ENCODE data around the gene MAP4K4.

MAP4K4 gene

DNA sequence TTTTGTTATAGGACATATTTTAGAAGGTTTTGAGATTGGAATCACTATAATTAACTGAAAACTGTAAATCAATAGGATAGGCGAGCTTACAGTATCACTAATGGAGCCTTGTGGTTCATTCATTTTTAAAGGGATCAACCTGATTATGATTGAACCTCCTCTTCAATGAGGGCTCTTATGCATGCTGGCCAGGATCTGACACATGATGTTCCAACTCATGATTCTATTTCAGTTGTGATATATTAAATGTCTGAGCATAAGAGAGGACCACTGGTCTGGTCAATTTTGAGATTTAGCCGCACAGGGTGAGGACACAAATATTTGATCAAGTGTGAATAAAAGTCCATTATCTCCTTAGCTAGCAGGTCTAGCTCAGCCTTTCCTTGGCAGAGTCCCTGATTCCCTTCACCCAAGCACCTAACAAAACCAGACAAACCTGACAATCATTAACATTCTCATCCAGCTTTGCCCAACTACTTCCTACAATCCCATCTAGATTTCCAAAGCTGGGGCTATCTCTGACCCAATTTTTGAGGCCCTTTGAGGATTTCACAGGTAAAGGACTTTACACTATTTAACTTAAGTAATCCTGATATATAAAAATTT is 6.9 kb upstream of the MAP4K4 start:
- FAIRE-seq (no peak), DNase-seq (ENCODE audit: insufficient read length, low spot score) (no peak)

DNA sequence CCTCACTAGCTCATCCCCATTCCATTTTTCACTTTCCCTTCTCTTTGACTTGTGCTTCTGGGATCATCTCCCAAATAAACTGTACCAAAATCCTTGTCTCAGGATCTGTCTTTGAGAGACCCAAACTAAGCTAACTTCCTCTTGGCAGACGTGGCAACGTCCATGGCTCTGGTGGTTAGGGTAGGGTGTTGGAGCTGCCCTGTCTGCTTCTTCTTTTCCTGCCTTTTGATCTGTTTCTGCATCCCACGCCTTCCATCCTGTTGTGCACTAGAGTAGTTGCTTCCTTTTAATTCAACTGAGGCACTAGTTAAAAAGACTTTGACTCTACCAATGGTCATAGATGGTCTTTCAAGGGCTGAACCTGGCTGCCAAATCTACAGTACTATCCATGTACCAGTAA is 5.5 kb upstream of the MAP4K4 start:
- DNase-seq (ENCODE audit: insufficient read length, low spot score), result no peak
- FAIRE-seq, result no peak

DNA sequence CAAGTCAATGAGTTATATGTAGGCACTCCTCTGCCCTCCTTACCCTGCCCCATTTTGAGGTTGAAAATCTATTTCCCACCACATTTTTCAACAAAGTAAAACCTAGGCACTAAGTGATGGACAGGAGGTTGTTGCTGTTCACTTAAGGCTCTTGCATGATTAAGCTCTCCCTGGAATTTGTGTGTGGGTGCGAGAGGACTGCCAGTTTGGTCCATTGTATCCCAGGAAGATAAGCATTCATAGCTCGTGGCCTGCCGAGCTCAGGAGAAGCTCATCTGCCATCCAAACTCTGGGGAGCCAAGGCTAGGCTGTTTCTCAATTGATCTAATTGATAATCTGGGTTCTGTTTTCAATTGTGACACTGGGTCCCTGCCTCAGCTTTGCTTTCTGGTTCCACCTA is 4.7 kb upstream of the MAP4K4 start:
- no peak for DNase-seq (ENCODE audit: insufficient read length, low spot score)
- no peak for FAIRE-seq

DNA sequence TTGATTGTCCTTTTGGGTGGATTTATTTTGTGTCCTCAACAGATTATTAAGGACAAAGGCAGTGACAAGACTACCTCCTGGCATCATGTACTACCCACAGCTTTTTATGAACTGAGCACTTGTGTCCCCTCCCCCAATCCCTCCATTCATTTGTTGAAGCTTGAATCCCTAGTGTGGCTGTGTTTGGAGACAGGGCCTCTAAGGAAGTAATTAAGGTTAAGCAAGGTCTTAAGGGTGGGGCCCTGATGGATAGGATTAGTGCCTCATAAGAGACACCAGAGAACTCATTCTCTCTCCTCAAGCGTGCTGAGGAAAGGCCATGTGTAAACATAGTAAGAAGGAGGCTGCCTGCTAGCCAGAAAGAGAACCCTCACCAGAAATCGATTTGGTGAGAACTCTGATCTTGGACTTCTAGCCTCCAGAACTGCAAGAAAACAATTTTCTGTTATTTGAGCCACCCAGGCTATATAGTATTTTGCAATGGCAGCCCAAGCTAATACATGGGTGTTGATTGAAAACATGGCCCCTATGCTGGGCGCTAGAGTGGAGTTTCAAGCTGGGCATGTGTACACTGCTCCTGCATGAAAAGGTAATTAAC is 3.4 kb upstream of the MAP4K4 start:
- DNase-seq (ENCODE audit: insufficient read length, low spot score) (no peak), FAIRE-seq (no peak)

DNA sequence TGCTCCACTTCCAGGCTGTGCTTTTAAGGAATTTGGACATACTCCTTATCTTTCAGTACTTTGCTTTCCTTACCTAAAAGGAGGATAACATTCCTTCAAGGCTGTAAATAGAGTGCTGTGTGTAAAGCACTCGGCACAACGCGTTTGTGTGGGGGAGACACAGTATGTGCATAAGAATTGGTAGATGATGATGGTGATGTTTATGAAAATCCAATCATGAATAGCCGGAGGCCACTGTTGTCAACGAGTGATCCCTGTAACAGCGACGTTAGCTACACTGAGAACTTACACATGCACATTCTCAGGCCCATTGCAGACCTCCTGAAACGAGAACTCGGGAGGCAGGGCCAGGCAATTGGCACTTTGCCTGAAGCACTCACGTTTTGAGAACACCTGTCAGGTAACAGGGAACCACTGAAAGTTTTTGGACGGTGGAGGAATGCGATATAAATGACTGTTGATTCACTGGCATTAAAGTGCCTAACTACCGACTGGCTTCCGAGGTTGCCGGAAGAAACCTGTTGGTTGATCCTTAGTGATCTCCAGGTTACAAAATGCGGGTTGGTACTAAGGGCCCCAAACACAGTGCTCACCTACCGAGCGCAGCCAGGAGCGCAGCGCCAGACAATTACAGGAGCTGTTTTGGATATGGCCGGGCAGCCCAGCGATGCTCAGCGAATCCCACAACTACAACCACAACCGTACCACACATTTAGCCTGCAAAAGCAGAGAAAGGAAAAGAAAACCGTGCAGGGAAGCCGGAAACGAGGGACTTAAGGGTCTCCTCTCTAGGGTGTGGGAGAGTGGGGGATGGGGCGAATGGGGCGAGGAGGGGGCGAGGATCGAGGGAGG is 1.0 kb upstream of the MAP4K4 start:
- DNase-seq (ENCODE audit: insufficient read length, low spot score) (no peak), FAIRE-seq (no peak)

DNA sequence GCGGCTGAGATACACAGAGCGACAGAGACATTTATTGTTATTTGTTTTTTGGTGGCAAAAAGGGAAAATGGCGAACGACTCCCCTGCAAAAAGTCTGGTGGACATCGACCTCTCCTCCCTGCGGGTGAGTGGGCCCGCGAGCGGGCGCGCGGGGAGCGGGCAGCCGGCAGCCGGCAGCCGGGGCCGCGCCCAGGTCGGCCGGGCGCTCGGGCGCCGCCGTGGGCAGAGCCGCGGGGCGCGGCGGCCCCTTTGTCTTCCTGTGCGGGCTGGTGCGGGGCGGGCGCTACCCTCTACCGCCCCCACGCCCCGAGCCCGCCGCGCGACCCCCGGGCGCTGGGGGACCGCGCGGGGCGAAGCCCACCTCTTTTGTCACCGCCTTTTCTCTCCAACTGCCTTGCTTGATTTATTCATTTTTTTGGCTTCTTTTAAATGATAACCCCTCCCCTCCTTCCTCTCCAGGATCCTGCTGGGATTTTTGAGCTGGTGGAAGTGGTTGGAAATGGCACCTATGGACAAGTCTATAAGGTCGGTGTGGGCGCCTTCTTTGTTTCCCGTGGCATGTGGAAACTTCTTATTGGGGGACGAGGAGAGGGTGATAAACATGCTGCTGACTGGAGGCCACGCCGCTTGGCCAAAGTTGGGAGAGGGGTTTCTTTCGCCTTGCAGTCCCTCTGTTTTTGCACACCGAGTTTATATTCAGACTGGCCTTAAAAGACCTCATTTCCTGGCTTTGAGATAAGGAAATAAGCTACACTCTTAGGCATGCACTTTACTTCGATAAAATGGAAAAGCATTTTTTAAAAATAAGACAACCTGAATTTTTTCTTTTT is 722 bp downstream of the MAP4K4 start:
- no peak for DNase-seq (ENCODE audit: insufficient read length, low spot score)

DNA sequence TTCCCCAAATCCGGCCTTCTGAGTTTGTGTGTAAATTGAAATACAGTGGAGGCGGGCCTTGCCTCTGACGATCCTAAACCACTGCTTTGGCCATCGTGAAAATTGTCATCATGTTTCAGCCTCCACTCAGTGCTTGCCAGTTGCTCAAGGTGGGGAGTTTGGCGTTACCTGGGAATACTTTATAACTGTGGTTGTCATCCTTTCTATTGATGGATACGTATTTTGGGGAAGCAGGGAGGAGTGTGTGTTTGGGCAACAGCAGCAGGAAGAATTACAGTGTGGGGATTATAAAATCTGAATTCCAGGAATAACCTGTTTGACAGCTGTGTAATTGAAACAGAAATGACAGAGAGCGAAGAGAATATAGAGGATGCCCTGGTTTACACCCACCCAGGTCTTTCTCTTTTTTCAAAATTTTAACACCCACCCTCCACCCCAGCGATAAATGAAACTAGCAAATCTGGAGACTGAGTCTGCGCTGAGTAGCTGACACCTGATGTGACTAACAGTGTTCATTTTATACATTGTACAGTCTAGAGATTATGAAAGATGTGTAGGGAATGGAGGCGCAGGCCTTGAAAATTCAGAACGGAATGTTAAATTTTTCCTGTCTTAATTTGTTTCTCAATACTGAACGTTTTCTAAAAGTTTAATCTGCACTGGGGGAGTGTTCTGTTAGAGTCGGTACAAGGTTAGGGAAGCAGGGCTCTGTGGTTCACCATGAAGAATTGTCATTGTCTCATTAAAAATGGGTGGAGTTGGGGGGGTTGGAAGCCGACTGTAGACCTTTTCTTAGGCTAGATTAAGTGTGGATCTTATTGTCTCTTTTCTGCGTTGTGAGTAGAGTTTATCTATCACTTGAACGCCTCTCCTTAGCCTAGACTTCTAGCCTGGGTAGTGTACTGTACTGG is 1.6 kb downstream of the MAP4K4 start:
- no peak for FAIRE-seq

More for the DNA sequence above, 722 bp downstream of the MAP4K4 start:
- FAIRE-seq, result no peak

DNA sequence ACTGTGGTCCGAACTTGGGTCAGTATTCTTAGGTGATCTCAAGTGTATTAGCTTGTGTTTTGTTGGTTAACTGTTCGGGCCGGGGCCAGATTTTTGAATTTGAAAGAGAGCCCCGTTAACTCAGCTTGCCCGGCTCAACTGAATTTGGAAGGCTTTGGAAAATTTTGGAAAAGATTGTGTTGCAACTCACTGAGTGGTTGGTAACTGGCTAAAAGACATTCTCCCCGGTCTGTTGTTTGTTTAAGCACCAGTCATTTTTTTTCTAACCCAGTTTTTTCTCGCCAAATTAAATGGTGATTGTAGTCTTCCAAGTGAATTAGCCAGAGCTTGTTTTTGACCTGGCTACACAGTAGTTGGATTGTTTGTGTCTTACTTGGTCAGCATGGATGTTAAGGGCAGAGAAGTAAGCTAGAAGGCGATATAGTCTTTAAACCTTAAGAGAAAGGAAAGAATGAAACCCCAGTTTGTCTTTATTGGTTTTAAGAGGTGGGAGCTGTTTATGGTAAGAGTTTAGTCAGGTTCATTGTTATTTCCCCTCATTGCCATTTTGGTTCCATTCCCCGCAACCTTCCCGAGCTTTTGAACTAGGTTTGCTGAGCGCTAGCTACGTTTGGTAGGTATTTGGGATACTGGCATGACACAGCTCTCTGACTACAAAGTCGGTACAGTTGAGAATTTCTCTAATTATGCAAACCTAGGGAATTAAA is 2.4 kb downstream of the MAP4K4 start:
- DNase-seq (ENCODE audit: insufficient read length, low spot score) (no peak), FAIRE-seq (no peak)

More for the DNA sequence above, 1.6 kb downstream of the MAP4K4 start:
- DNase-seq (ENCODE audit: insufficient read length, low spot score), result no peak

DNA sequence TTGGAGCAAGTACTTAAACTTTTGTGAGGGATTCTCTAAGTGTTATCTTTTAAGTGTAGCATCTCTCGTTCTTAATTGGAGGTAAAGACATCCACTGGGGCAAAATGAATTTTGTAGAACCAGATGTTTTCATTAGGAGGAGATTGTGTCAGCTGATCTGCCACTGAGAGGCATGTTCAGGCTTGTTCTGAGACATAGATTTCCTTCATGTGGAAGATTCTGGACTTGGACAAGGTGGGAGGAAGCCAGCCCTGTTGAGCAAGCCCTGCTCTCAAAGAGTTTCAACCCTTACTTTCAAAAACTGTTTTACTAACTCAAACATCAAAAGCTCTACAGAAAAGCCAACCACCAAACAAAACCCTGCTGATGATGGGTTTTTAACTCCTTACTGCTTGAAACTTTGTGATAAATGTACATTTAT is 6.5 kb downstream of the MAP4K4 start:
- no peak for FAIRE-seq
- no peak for DNase-seq (ENCODE audit: insufficient read length, low spot score)

DNA sequence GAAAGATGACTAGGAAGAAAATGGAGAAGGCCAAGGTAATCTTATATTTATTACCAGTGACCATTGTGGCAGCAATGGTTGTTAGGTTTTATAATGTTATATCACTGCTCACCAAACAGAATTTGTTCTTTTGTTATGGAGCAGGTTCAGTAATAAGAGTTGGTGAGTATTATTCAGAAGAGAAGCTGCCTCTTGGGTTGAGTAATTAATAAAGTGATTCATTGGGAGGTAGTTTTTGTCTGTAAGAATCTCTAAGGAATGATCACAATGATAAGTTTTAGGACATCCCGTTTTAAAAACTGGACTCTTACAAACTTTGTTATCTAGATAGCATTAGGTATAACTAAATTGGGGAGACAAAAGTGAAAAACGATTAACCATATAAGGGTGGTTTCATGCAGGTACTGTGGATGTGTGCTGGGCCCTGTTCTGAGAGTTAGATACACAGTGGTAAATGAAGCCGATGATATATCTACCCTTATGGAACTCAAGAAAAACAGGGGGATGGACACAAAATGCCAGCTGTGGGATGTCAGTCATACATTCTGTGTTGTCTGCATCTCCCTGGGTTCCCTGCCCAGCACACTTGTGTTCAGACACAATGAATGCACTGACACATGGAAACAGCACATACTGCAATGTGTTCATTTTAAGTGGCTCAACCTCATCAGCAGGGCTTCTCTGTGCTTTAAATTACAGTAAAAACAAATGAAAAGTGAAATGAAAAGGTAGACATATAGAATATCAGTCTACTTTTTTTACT is 7.5 kb downstream of the MAP4K4 start:
- DNase-seq (ENCODE audit: insufficient read length, low spot score) (no peak), FAIRE-seq (no peak)

DNA sequence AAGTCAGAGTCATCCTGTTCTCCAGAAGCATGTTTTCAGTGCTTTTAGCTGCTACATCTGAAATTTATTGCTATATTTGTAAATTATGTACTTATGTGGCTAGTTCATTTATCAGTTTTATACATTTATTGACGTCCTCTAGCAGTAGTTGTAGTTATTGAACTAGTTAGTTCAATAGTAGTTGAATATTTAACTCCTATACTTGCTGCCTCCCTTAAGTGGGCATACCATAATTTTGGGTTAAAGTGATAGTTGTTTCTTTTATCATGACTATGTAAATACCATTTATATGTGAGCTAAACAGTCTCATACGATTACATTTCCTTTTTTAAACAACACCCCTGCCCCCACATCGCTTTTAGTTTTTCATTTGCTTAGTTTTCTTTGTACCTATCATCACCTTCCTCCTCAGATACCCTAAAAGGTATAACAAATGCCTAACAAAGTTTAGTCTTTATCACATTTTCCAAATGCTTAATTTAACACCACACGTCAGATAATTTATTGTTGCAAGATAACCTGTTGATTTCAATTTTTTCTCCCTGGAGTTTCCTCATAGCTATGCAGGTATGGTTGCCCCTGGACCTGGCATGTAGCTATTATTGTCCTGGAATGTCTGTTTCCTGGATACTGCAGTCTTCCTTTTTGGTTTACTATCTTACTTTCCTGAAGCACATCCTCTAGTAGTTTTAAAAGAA is 8.8 kb downstream of the MAP4K4 start:
- DNase-seq (ENCODE audit: insufficient read length, low spot score) (no peak), FAIRE-seq (no peak)

DNA sequence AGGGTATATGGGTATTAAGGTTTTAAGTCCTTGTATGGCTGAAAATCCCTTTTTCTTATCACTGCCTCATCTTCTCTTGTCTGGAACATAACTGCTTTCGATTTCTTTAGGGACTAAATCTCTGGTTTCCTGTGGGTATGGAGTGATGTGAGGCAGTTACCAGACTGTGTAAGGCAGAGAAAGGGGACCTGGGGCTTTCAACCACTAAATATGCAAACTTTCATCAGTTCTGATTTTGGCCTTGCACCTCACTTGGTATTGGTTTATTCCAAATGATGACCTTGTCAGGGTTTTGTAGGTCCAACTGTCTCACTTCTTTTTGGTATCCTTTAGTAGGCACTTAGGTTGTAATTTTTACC is 9.3 kb downstream of the MAP4K4 start:
- FAIRE-seq (no peak), DNase-seq (ENCODE audit: insufficient read length, low spot score) (no peak)

DNA sequence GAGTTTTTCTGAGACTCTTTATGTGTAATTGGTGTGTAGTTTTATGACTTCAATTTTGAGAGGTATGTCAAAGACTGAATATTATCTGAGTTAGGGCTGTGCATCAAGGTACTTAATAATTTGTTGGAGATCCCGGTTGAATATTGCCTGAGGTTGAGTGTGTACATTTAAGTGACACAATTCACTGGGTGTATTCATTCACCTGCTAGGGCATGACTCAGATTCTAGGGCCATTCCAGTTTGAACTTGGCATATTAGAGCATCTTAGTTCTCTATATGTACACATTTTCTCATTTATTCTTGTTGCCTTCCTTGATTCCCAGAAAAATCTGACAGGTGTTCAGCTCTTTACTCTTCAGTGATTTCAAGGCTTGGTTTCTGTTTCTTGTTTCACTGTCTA is 12.5 kb downstream of the MAP4K4 start:
- FAIRE-seq (no peak), DNase-seq (ENCODE audit: insufficient read length, low spot score) (no peak)

DNA sequence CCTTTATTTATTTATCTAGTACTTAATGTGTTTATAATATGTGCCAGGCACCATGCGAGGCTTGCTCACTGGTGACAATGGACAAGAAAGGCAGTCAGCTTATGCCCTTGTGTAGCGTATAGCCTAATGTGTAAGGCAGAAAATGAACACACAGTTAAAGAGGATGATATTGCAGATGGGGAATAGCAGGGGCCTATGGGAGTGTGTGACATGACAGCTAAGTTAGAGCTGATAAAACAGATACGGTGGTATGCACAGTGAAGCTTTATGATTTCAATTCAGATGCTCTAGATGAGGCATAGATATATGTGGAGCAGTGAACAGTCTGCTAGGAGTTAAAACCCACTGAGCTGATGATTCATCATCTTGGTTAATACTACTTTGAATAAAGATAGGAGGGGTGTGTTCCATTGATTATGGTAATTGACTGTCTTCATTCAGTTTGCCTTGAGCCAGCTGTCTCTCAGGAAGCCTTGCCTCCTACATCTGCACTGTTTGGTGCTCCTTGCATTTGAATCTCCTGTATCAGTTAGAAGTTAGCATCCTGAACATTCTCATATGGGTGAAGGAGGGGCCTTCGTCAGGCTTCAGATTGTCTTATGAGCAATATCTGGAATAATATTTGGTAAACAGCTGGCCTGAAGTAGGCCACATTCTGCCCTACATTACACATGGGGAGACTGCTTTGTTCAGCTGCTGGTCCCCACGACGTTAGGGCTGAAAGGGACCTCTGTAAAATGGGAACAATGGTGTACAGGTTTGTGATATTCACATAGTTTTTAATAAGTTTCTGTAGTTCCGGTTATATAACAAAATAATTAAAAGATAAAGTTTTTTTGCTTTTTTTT is 13.2 kb downstream of the MAP4K4 start:
- peak; percentile 68 for FAIRE-seq
- no peak for DNase-seq (ENCODE audit: insufficient read length, low spot score)

DNA sequence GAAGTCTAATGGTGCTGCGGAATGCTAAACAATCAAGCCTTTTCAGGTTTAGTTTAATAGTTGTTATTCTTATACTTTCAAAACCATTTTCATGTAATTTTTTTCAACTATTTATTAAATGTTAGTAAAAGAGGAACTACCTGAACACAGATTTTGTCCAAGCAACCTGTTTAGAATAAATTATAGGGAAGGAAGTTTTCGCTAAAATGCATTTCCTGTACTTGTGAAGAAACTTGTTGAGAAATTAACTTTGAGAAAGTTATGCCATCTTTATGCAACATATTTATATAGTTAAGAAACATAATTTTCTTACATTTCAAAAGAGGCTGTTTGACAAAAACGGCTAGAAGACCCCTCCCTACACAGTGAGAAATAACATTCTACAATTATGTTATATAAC is 16.6 kb downstream of the MAP4K4 start:
- no peak for DNase-seq (ENCODE audit: insufficient read length, low spot score)
- no peak for FAIRE-seq

DNA sequence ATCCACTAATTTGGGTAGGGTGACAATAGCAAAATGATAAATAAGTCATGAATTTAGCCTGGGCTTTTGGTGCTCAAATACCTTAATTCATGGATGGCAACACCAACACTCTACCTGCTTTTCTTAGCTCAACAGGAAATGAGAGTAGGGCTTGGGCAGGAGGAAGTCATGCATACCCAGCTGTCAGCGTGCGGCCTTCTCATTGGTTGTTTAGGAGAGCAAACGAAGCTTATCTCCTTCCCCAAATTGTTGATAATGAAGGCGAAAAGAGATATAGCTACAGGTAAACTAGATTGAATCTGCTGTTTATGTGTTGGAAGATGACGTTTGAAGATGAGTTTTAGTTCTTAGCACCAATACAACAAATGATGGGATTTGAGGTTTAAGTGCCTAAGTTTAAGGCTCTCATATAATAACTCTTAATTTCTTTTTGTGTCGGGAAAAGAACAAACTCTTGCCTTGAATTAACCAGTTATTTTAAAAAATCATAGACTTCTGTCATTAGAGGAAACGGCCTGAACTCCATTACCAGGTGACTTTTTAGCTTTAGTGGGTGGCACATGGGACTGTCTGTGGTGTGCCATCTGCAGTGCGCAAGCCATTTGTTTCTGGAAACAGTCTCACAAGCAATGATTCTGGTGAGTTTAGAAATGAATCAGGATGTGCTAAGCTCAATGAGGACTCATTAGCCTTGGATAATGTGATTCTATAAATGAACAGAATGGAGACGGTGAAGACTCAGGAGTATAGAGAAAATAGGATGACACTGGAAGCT is 19.8 kb downstream of the MAP4K4 start:
- FAIRE-seq, result peak; percentile 72

DNA sequence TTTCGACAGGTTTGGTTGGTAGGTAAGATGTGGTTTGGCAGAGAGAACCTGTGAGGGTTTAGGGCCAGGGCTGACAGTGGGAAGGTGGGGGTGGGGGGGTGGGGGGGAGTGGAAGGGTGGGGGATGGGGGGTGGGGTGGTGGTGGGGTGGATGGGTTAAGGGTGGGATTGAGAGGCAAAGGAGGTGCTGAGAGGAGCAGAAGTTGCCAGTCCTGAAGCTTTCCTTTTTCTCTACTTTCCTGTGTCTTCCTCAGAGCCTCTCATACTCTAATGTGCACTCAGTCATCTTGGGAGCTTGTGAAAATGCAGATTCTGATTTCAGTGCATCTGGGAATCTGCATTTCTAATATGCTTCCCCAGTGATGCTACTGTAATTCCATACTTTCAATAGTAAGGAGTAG is 21.0 kb downstream of the MAP4K4 start:
- FAIRE-seq (no peak), DNase-seq (ENCODE audit: insufficient read length, low spot score) (no peak)

More for the DNA sequence above, 19.8 kb downstream of the MAP4K4 start:
- peak; percentile 29 for DNase-seq (ENCODE audit: insufficient read length, low spot score)

Data from GM19239 (cell line).